Measurements from ENCODE around the gene GHR.

Gene GHR

GRCh38 chr5:42761791-42762190, 338.6 kb downstream of the GHR start:
- in situ Hi-C loops (cut with HindIII; ENCODE audit: low sequenced_read_pairs) = no loop called here

- in situ Hi-C loops (cut with HindIII; ENCODE audit: low sequenced_read_pairs) = loop anchor here (5.0 kb wide), 1 partner anchor 65 kb away; no protein-coding TSS in a partner anchor
These were observed 344.4 kb downstream of the GHR start for GRCh38 chr5:42767491-42768105.

DNA sequence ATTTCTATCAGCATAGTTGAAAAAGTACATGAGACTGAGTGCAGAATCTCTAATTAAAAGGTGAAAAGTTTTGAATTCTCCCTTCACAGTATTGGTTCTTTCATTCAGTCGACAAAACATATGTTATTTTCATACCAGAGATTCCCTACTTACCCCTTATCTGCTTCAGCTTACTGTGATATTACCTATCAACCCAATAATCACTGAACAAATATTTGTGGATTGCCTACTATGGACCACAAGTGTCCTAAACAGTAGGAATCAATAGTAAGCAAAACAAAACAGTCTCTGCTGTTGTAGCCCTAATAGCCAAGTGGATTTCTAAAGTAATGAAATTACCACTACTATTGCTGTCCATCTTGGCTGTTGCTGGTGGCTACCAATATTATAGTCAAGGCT, 344.9 kb downstream of the GHR start:
- in situ Hi-C loops (cut with HindIII; ENCODE audit: low sequenced_read_pairs) = loop anchor here (5.0 kb wide), 1 partner anchor 66 kb away; no protein-coding TSS in a partner anchor

GRCh38 chr5:42770003-42770402, 346.8 kb downstream of the GHR start:
- in situ Hi-C loops (cut with HindIII; ENCODE audit: low sequenced_read_pairs) = no loop called here

All from endothelial cell of hepatic sinusoid (primary cell).